AG09309 (cell line): ENCODE data around the gene FAM234A.

Experiments used
- DNase-seq: peaks from one replicate; pipeline ENCODE4 v3.0.0-alpha.2; 2010; ENCODE audit warnings: low read depth
- H3K4me3 ChIP-seq: 2 replicates; pipeline ENCODE4 v1.5.1; 2011; ENCODE audit warnings: mild to moderate bottlenecking, low read depth, low read length, moderate library complexity; ENCODE audit not compliant: control insufficient read depth
- TF ChIP-seq, protein P1 (sequence below): IDR thresholded peaks from 2 replicates; pipeline ENCODE4 v1.5.1; 2011; ENCODE audit warnings: mild to moderate bottlenecking, low read depth, low read length, inconsistent platforms; ENCODE audit not compliant: insufficient read depth, control insufficient read depth; ENCODE audit errors: missing control alignments

Gene FAM234A

GRCh38 chr16:301235-301634 lies 66.6 kb downstream of the FAM234A start:
- DNase-seq = no peak
- H3K4me3 ChIP-seq = no peak overlapping the region
- TF ChIP-seq, protein P1, sequence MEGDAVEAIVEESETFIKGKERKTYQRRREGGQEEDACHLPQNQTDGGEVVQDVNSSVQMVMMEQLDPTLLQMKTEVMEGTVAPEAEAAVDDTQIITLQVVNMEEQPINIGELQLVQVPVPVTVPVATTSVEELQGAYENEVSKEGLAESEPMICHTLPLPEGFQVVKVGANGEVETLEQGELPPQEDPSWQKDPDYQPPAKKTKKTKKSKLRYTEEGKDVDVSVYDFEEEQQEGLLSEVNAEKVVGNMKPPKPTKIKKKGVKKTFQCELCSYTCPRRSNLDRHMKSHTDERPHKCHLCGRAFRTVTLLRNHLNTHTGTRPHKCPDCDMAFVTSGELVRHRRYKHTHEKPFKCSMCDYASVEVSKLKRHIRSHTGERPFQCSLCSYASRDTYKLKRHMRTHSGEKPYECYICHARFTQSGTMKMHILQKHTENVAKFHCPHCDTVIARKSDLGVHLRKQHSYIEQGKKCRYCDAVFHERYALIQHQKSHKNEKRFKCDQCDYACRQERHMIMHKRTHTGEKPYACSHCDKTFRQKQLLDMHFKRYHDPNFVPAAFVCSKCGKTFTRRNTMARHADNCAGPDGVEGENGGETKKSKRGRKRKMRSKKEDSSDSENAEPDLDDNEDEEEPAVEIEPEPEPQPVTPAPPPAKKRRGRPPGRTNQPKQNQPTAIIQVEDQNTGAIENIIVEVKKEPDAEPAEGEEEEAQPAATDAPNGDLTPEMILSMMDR = no peak

- TF ChIP-seq, protein P1 = no peak
Observed at GRCh38 chr16:301950-302349, 67.3 kb downstream of the FAM234A start.

DNA sequence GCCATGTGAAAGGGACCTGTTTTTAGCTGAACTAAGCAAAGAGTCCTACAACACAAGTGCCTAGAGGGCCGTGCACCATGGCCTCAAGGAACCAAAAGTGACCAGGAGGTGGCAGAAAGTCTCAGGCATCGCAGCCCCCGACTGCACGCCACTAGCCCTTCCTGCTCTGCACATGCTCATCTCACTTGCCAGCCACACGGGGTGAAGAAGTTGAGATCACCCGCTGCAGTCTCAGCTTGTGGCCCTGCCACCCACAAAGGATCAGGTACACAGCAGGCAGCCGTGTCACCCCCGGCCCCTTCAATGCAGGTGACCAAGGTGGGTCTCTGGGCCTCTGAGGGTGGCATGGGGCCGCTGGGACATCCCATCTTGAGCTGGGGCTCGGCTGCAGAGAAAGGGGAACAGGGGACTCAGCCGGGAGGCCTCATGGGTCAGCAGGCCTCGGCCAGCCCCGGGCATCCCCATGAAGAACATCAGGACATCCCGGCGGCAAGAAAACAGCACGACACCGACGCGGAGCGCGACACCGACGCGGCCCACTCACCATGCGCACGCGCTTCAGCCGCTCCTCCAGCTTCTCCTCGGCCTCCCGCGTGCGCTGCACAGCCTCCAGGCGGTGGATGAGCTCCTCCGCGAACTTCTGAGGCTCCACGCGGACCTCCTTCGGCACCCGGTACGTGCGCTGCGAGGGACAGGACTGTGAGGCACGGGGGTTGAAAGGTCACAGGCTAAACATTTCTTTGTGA lies 69.3 kb downstream of the FAM234A start:
- no peak for DNase-seq
- no peak overlapping the region for H3K4me3 ChIP-seq
- TF ChIP-seq, protein P1 = no peak

More at GRCh38 chr16:301950-302349, 67.3 kb downstream of the FAM234A start:
- no peak for DNase-seq
- H3K4me3 ChIP-seq = no peak overlapping the region

DNA sequence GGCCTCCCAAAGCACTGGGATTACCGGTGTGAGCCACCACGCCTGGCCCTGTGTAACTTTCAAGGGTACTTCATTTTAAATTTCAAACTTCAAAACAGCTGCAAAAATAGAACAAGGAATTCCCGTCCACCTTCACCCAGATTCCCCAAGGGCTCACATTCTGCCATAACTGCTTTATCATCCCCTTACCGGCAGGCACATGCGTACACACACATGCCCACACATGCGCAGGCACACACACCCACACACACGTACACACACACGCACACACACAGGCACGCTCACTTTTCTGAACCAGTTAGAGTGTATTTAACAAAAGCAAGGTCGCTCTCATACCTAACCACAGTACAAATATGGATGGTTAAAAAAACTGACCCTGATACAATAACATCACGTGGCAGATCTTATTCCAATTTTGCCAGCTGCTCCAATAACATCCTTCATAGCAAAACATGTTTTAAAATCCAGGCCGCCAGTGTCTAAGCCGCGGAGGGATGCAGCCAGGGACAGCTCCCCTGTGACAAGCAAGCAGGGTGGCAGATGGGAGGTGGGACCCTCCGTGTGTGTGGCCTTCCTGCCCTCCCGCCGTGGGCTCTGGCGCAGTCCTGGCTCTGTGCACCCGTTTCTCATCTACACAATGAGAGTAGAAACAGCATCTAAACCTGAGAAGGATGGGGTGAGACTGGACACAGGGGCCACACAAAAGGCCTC lies 71.5 kb downstream of the FAM234A start:
- TF ChIP-seq, protein P1 = no peak
- no peak for DNase-seq

GRCh38 chr16:306911-307370 lies 72.3 kb downstream of the FAM234A start:
- no peak for DNase-seq
- H3K4me3 ChIP-seq = no peak overlapping the region
- TF ChIP-seq, protein P1 = no peak

More for the DNA sequence above, 71.5 kb downstream of the FAM234A start:
- H3K4me3 ChIP-seq = no peak overlapping the region

GRCh38 chr16:307691-308312 lies 73.2 kb downstream of the FAM234A start:
- no peak overlapping the region for H3K4me3 ChIP-seq
- TF ChIP-seq, protein P1 = no peak
- DNase-seq = no peak
